GDM1 (cell line): ENCODE data around the gene MRPS17.

ENCODE experiments used
- DNase-seq: peaks from one replicate; lab custom pipeline; 2025; lab: John Stamatoyannopoulos, UW

Gene MRPS17

DNA sequence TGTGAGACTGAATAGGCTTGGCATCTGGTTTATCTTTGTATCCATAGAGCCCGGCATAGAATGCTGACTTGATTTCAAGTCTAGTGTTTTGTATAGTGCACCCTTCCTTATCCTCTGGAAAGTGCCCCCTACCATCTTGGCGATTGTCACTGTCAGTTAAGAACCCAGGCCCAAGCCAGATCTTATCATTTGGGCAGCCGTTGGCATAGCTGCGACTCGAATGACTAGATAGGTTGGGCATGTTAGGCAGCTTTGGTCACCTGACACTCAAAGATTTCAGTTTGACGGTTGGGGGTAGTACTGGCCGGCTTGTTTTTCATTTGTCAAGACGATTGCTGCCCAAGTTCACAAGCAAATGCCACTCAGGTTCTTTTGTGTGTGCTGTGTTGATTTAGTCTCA is 19.3 kb downstream of the MRPS17 start:
- no peak for DNase-seq

DNA sequence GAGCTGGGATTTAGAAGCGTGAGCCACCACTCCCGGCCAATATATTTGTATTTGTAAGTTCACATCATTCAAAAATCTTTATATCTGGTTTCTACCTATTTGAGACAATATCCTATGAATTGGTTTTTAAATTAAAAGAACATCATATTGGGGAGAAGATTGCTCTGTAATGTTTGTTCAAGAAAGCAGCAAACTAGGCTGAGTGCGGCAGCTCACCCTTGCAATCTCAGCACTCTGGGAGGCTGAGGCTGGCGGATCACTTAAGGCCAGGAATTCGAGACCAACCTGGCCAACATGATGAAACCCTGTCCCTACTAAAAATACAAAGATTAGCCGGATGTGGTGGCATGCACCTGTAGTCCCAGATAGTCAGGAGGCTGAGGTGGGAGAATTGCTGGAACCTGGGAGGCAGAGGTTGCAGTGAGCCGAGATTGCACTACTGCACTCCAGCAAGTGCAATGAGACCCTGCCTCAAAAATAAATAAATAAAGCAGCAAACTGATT is 22.1 kb downstream of the MRPS17 start:
- no peak for DNase-seq

DNA sequence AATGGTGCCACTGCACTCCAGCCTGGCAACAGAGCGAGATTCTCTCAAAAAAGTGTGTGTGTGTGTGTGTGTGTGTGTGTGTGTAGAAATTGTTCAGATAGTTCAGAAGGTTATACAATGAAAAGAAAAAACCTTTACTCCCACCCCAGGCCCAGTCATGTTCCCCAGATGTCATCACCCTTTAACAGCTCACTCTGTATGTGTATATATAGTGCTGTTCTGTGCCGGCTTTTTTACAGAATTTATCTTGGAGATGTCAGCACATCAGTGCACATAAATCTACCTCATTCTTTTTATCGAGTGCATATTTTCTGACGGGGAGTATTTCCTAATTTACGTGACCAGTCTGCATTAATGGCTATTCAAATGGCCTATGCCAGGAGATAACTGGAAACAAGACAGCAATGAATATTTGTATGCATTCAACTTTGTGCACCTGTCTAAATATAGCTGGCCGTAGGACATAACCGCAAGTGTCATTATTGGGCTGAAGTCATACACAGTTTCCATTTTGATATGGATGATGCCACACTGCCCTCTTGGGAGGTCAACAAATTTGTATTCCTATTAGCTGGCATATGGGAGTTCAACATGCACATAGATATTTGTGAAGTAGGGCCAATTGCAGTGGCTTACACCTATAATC is 24.4 kb downstream of the MRPS17 start:
- DNase-seq: no peak

DNA sequence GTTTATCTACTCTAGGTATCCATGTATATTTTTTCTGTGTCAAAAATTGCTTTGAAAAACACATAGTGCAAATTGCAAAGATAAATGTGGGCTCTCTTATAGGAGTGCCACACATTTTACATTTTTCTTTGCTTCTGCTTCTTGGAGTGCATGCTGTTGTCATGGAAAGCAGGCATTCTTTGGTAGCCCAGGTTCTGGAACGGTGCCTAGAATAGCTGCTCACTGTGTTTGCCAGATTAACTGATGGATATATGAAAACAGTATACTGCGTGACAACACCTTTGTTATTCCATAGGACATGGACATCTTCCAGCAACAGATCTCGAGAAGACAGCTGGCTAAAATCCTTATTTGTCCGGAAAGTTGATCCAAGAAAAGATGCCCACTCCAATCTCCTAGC is 26.2 kb downstream of the MRPS17 start:
- no peak for DNase-seq

DNA sequence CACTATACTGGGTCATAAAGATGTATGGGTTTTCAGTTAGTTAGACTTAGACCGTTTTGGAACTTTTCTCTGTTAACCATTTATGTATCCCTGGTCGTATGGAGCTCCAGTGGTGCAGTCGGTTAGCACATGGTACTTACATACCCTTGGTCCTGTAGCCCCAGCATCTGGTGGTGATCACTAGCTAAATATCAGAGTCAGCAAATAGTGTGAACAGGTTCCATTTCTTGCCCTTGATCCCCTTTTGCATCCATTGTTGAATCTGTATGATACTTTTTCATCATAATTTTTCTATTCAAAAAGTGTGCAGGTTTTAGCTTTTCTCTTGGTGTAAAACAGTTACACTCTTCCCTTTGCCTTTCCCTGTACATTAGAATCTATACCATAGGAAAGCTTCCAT is 28.6 kb downstream of the MRPS17 start:
- DNase-seq: no peak

DNA sequence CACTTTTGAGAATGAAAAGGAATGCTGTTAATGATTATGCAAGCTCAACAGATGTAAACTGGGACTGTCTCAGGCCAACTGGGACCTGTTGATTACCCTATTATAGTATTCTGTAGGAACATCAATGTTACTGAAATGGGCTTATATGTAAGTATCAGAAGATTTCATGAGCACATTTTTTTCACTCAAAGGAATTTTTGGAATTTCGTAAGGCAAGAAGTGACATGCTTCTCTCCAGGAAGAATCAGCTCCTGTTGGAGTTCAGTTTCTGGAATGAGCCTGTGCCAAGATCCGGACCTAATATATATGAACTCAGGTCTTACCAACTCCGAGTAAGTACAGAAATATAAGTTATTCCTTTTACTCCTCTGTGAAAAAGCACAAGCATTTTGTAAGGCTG is 31.9 kb downstream of the MRPS17 start:
- no peak for DNase-seq

DNA sequence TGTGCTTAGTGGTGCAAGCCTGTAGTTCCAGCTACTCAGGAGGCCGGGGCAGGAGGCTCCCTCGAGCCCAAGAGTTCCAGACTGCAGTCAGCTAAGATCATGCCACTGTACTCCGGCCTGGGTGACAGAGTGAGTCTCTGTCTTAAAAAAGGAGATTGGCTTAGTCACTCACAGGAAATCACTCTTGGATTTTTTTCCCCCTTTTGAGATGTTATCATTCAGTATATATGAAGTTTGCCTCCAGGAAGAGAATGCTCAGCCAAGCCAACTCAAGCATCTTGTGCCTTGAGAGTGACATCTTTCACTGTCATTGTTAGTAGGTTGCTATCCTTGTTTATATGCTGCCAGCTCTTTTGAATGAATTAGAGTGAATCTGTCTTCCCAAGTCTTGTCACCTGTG is 40.7 kb downstream of the MRPS17 start:
- DNase-seq: no peak

DNA sequence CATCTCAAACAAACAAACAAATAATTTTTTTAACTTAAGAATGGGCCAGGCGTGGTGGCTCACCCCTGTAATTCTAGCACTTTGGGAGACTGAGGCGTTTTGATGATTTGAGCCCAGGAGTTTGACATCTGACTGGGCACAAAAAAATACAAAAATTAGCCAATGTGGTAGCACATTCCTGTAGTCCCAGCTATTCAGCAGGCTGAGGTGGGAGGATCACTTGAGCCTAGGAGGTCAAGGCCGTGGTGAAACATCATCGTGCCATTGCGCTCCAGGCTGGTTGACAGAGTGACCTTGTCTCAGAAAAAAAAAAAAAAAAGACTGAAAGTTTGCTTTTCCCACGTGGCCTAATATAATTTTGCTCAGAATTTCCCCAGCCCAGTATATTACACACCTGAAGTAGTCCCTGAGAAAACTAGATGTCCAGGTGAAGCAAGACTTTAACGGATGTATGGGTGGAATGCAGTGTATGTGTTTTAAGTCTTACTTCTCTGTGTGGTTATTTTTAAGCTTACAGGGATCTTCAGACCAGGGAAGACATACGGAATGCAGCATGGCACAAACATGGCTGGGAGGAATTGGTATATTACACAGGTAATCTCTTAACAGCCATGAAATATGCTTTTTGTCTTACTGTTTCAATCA is 45.3 kb downstream of the MRPS17 start:
- DNase-seq: no peak

DNA sequence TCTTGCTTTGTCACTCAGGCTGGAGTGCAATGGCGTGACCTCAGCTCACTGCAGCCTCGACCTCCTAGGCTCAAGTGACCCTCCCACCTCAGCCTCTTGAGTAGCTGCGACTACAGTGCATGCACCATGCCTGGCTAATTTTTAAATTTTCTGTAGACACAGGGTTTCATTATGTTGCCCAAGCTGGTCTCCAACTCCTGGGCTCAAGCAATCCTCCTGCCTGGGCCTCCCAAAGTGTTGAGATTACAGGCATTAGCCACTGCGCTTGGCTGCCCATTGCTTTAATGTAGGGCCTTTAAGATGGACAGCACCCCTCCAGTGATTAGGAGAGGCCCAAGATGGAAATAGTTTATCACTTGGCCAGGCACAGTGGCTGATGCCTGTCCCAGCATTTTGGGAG is 52.1 kb downstream of the MRPS17 start:
- no peak for DNase-seq
